ENCODE data around the gene ARHGAP15.
A peak's percentile ranks its signal among the peaks of the same experiment; 100 is the strongest.

ARHGAP15 gene

DNA sequence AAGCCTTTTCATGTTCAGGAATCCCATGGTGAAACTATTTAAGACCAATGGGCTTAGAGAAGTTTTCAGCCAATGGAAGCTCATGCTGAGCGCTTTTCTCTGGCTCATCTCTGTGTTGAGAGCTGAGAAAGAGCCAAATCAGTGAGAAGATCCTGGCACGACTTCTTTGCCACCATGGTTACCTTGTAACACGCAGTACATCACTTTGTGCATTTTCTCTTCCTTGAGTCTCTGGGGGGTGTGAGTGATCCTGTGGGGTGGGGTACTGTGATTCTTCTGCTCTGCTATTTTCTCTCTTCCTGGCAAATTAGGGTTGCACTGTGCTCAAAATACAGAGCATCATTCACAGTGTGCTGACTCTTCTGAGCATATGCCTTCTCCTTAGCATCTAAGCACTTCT lies 664.2 kb downstream of the ARHGAP15 start:
- TF ChIP-seq, protein P1, sequence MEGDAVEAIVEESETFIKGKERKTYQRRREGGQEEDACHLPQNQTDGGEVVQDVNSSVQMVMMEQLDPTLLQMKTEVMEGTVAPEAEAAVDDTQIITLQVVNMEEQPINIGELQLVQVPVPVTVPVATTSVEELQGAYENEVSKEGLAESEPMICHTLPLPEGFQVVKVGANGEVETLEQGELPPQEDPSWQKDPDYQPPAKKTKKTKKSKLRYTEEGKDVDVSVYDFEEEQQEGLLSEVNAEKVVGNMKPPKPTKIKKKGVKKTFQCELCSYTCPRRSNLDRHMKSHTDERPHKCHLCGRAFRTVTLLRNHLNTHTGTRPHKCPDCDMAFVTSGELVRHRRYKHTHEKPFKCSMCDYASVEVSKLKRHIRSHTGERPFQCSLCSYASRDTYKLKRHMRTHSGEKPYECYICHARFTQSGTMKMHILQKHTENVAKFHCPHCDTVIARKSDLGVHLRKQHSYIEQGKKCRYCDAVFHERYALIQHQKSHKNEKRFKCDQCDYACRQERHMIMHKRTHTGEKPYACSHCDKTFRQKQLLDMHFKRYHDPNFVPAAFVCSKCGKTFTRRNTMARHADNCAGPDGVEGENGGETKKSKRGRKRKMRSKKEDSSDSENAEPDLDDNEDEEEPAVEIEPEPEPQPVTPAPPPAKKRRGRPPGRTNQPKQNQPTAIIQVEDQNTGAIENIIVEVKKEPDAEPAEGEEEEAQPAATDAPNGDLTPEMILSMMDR (IDR thresholded peaks at IDR 0.05; ENCODE audit: low read length), result no peak
- TF ChIP-seq EZH2 (IDR thresholded peaks at IDR 0.05; ENCODE audit: borderline replicate concordance, low read length), result no peak
- Histone ChIP-seq H3K9me3 (ENCODE audit: low read length) (no peaks in the 10 kb centered on the region), H3K4me2 (ENCODE audit: low read length) (no peak overlapping the region), H3K79me2 (ENCODE audit: insufficient read depth, low read length) (no peaks in the 10 kb centered on the region), H3K27me3 (ENCODE audit: insufficient read depth, low read length) (no peaks in the 10 kb centered on the region), H3K36me3 (ENCODE audit: insufficient read depth, low read length) (no peaks in the 10 kb centered on the region), H3K27ac (ENCODE audit: low read depth, low read length, poor library complexity, severe bottlenecking) (no peak overlapping the region), H3K9ac (ENCODE audit: low read length) (no peak overlapping the region), H2AFZ (ENCODE audit: low read length) (no peak overlapping the region), H3K4me3 (ENCODE audit: low read depth, low read length, poor library complexity, severe bottlenecking) (no peak overlapping the region), H3K4me1 (ENCODE audit: insufficient read depth, low read length, severe bottlenecking) (no peaks in the 10 kb centered on the region), H4K20me1 (ENCODE audit: insufficient read depth, low read length) (no peaks in the 10 kb centered on the region), H3F3A (ENCODE audit: insufficient read depth, low read length) (no peaks in the 10 kb centered on the region), H3K9me2 (ENCODE audit: low read depth, low read length) (no peaks in the 10 kb centered on the region)

DNA sequence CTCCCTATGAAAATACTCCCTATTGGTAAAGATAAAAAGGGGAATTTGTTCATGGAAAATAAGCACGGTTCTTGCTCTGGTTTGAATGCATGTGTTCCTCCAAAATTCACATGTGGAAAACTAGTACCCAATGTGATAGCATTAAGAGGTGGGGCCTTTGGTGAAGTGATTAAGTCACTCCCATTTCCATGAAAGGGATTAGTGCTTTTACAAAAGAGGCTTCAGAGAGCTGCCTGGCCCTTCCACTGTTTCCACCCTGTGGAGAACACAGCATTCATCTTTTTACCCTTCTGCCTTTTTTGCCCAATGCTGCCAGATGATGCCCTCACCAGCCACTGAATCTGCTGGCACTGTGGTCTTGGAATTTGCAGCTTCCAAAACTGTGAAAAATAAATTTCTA lies 666.8 kb downstream of the ARHGAP15 start:
- Histone ChIP-seq H3K79me2 (ENCODE audit: insufficient read depth, low read length) (no peaks in the 10 kb centered on the region), H3K9me2 (ENCODE audit: low read depth, low read length) (no peaks in the 10 kb centered on the region), H3K27ac (ENCODE audit: low read depth, low read length, poor library complexity, severe bottlenecking) (no peak overlapping the region), H4K20me1 (ENCODE audit: insufficient read depth, low read length) (no peaks in the 10 kb centered on the region), H3K4me3 (ENCODE audit: low read depth, low read length, poor library complexity, severe bottlenecking) (no peak overlapping the region), H3K9me3 (ENCODE audit: low read length) (no peaks in the 10 kb centered on the region), H3F3A (ENCODE audit: insufficient read depth, low read length) (no peaks in the 10 kb centered on the region), H3K4me2 (ENCODE audit: low read length) (no peak overlapping the region), H3K9ac (ENCODE audit: low read length) (no peak overlapping the region), H3K4me1 (ENCODE audit: insufficient read depth, low read length, severe bottlenecking) (no peaks in the 10 kb centered on the region), H3K36me3 (ENCODE audit: insufficient read depth, low read length) (no peaks in the 10 kb centered on the region), H2AFZ (ENCODE audit: low read length) (no peak overlapping the region), H3K27me3 (ENCODE audit: insufficient read depth, low read length) (no peaks in the 10 kb centered on the region)
- no peak for TF ChIP-seq EZH2 (IDR thresholded peaks at IDR 0.05; ENCODE audit: borderline replicate concordance, low read length)

DNA sequence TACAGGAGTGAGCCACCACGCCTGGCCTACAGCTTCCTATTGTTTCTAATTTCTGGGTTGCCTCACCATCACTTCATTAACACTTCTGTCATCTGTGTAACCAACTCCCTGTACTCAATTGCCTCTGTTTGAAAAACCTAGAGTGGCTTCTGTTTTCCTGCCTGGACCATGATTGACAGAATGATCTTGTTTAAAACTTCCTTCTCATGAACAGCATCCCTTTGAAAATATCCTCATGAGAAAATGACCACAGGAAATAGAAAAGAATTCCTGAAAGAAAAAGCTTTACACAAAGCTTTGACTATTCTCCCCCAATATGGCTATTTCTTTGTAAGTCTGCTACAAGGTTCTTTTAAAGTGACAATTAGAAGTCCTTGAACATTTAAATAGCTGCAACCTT lies 672.3 kb downstream of the ARHGAP15 start:
- Histone ChIP-seq H3K27me3 (ENCODE audit: insufficient read depth, low read length) (no peaks in the 10 kb centered on the region), H3K9ac (ENCODE audit: low read length) (no peak overlapping the region), H3K27ac (ENCODE audit: low read depth, low read length, poor library complexity, severe bottlenecking) (no peak overlapping the region)

DNA sequence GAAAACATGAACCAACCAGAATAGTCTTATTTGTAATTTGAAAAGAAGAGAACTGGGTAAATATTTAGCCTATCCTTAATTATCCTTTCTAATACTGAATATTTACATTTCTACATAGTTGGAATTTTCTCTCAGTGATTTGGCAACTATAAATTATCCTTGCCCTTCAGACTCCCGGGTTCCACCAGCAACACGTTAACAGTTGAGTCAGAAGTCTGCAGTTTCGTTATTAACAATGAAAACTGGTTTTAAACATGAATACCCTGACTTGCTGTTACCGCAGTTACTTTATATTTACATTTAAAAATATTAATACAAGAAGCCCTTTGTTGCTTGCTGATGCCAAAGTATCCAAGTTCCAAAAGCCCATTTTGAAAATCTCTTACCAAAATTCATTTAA lies 673.0 kb downstream of the ARHGAP15 start:
- H2AFZ ChIP-seq (ENCODE audit: low read length), result peak overlapping the region; percentile 99
- H3K27ac ChIP-seq (ENCODE audit: low read depth, low read length, poor library complexity, severe bottlenecking), result no peak overlapping the region
- H3K9me3 ChIP-seq (ENCODE audit: low read length), result no peaks in the 10 kb centered on the region
- peaks cover 11% of the 10 kb centered on the region for H3K4me1 ChIP-seq (ENCODE audit: insufficient read depth, low read length, severe bottlenecking)
- H3K9me2 ChIP-seq (ENCODE audit: low read depth, low read length), result no peaks in the 10 kb centered on the region
- H3K27me3 ChIP-seq (ENCODE audit: insufficient read depth, low read length), result no peaks in the 10 kb centered on the region
- no peaks in the 10 kb centered on the region for H3F3A ChIP-seq (ENCODE audit: insufficient read depth, low read length)
- no peaks in the 10 kb centered on the region for H3K79me2 ChIP-seq (ENCODE audit: insufficient read depth, low read length)
- H3K9ac ChIP-seq (ENCODE audit: low read length), result no peak overlapping the region
- H4K20me1 ChIP-seq (ENCODE audit: insufficient read depth, low read length), result no peaks in the 10 kb centered on the region
- H3K4me3 ChIP-seq (ENCODE audit: low read depth, low read length, poor library complexity, severe bottlenecking), result no peak overlapping the region
- no peak overlapping the region for H3K4me2 ChIP-seq (ENCODE audit: low read length)
- H3K36me3 ChIP-seq (ENCODE audit: insufficient read depth, low read length), result no peaks in the 10 kb centered on the region
- TF ChIP-seq EZH2 (IDR thresholded peaks at IDR 0.05; ENCODE audit: borderline replicate concordance, low read length), result no peak
- TF ChIP-seq, protein P1 (IDR thresholded peaks at IDR 0.05; ENCODE audit: low read length), result no peak

More for the DNA sequence above, 672.3 kb downstream of the ARHGAP15 start:
- H2AFZ ChIP-seq (ENCODE audit: low read length), result peak overlapping the region; percentile 99; the same call in 1 of the 2 replicates
- no peaks in the 10 kb centered on the region for H3F3A ChIP-seq (ENCODE audit: insufficient read depth, low read length)
- H3K9me3 ChIP-seq (ENCODE audit: low read length), result no peaks in the 10 kb centered on the region
- no peak overlapping the region for H3K4me3 ChIP-seq (ENCODE audit: low read depth, low read length, poor library complexity, severe bottlenecking)
- no peaks in the 10 kb centered on the region for H4K20me1 ChIP-seq (ENCODE audit: insufficient read depth, low read length)
- H3K9me2 ChIP-seq (ENCODE audit: low read depth, low read length), result no peaks in the 10 kb centered on the region
- TF ChIP-seq EZH2 (IDR thresholded peaks at IDR 0.05; ENCODE audit: borderline replicate concordance, low read length), result no peak
- TF ChIP-seq, protein P1 (IDR thresholded peaks at IDR 0.05; ENCODE audit: low read length), result no peak
- H3K4me2 ChIP-seq (ENCODE audit: low read length), result no peak overlapping the region
- no peaks in the 10 kb centered on the region for H3K36me3 ChIP-seq (ENCODE audit: insufficient read depth, low read length)
- no peaks in the 10 kb centered on the region for H3K79me2 ChIP-seq (ENCODE audit: insufficient read depth, low read length)
- peaks cover 11% of the 10 kb centered on the region for H3K4me1 ChIP-seq (ENCODE audit: insufficient read depth, low read length, severe bottlenecking)
